Right lobe of liver (tissue), 4 donors: ENCODE data around the gene HPS6.

Experiments
- POLR2A ChIP-seq: fragments of 450-650 bp; IDR thresholded peaks from one replicate; pipeline ENCODE4 v1.6.1; 2017; ENCODE audit warnings: antibody characterized with exemption, mild to moderate bottlenecking
- TF ChIP-seq, protein P1 (sequence below), 4 donors: fragments of 200-600 bp in 3 of 4; fragments of 450-650 bp in 1 of 4; IDR thresholded peaks; one replicate each; pipeline versions ENCODE4 v1.5.1 to v1.8.0; 2016 to 2022; ENCODE audit warnings: antibody characterized with exemption in 4 of 4, mild to moderate bottlenecking in 2 of 4
- donor health status: DM: no; HTN: no; CAD: no.
- donor health status: DM: no; HTN: no; CAD: no.
- donor health status: DM: no; HTN: yes; CAD: no.

- TF ChIP-seq, protein P1, sequence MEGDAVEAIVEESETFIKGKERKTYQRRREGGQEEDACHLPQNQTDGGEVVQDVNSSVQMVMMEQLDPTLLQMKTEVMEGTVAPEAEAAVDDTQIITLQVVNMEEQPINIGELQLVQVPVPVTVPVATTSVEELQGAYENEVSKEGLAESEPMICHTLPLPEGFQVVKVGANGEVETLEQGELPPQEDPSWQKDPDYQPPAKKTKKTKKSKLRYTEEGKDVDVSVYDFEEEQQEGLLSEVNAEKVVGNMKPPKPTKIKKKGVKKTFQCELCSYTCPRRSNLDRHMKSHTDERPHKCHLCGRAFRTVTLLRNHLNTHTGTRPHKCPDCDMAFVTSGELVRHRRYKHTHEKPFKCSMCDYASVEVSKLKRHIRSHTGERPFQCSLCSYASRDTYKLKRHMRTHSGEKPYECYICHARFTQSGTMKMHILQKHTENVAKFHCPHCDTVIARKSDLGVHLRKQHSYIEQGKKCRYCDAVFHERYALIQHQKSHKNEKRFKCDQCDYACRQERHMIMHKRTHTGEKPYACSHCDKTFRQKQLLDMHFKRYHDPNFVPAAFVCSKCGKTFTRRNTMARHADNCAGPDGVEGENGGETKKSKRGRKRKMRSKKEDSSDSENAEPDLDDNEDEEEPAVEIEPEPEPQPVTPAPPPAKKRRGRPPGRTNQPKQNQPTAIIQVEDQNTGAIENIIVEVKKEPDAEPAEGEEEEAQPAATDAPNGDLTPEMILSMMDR (IDR thresholded peaks at IDR 0.05): no peak
- no peak for TF ChIP-seq POLR2A
Observed at GRCh38 chr10:102101152-102101551, 36.0 kb downstream of the HPS6 start.
